Stomach (tissue), 4 donors: ENCODE results near the gene NTRK3.

Experiments used
- CTCF ChIP-seq, 7 experiments: fragments of 450-650 bp in 4 of 7; fragments of 200-600 bp in 3 of 7; sonication (generic) in 3 of 7; IDR thresholded peaks; one replicate each; pipeline ENCODE4 v1.5.1; 2016 to 2019; ENCODE audit warnings: antibody characterized with exemption in 7 of 7, control low read depth in 2 of 7, mild to moderate bottlenecking in 1 of 7
- POLR2A ChIP-seq, 4 donors: fragments of 450-650 bp; IDR thresholded peaks; one replicate each; pipeline ENCODE4 v1.6.1; 2016; ENCODE audit warnings: antibody characterized with exemption in 4 of 4, control low read depth in 2 of 4, mild to moderate bottlenecking in 1 of 4, moderate library complexity in 1 of 4

- TF ChIP-seq POLR2A (IDR thresholded peaks at IDR 0.05) = no peak
- TF ChIP-seq CTCF (IDR thresholded peaks at IDR 0.05) = no peak
Measured at GRCh38 chr15:87907676-87908446, 348.7 kb downstream of the NTRK3 start.
